ENCODE measurements around the gene CATSPERD.
"Not testable (repeated sequence)": the region's sequence is repeated elsewhere in the genome, so short reads cannot be mapped to it uniquely, and the experiment has no call there.

The CATSPERD gene

GRCh38 chr19:5698635-5699422, 21.6 kb upstream of the CATSPERD start:
- DNase-seq: no peak

GRCh38 chr19:5700455-5701092, 19.9 kb upstream of the CATSPERD start:
- no peak for DNase-seq

GRCh38 chr19:5702053-5702410, 18.4 kb upstream of the CATSPERD start:
- not testable (repeated sequence) for DNase-seq

GRCh38 chr19:5703819-5704818, 16.3 kb upstream of the CATSPERD start:
- DNase-seq: no peak

- DNase-seq: no peak
Measured at GRCh38 chr19:5705552-5705951, 14.9 kb upstream of the CATSPERD start.

GRCh38 chr19:5706876-5707573, 13.4 kb upstream of the CATSPERD start:
- no peak for DNase-seq

GRCh38 chr19:5707576-5708575, 12.6 kb upstream of the CATSPERD start:
- no peak for DNase-seq

GRCh38 chr19:5711025-5711424, 9.4 kb upstream of the CATSPERD start:
- DNase-seq: no peak

GRCh38 chr19:5711713-5712161, 8.7 kb upstream of the CATSPERD start:
- no peak for DNase-seq

GRCh38 chr19:5713228-5713627, 7.2 kb upstream of the CATSPERD start:
- DNase-seq: no peak

GRCh38 chr19:5714816-5715215, 5.6 kb upstream of the CATSPERD start:
- DNase-seq: no peak

GRCh38 chr19:5717215-5717935, 3.1 kb upstream of the CATSPERD start:
- DNase-seq: no peak

- no peak for DNase-seq
Measured at GRCh38 chr19:5718037-5718578, 2.3 kb upstream of the CATSPERD start.

- no peak for DNase-seq
Measured at GRCh38 chr19:5718579-5719273, 1.7 kb upstream of the CATSPERD start.

GRCh38 chr19:5719274-5719960, 1.0 kb upstream of the CATSPERD start:
- no peak for DNase-seq

GRCh38 chr19:5727453-5728050, 7.1 kb downstream of the CATSPERD start:
- no peak for DNase-seq

- not testable (repeated sequence) for DNase-seq
Measured at GRCh38 chr19:5733172-5733571, 12.7 kb downstream of the CATSPERD start.

- DNase-seq: no peak
Measured at GRCh38 chr19:5738423-5738822, 18.0 kb downstream of the CATSPERD start.

GRCh38 chr19:5742051-5742450, 21.6 kb downstream of the CATSPERD start:
- no peak for DNase-seq

Measured in CD4-positive, alpha-beta T cell treated with Interleukin-17A for 4 hours (primary cell).